Neural progenitor cell (in vitro differentiated cells): ENCODE data around the gene FOXJ3. TPM values are rescaled to one million over a fixed set of nuclear protein-coding genes. Genes with fewer than 3 reads are reported as not detected.

Experiments
- DNase-seq: peaks from one replicate; pipeline ENCODE4 v3.0.0-alpha.2; 2016; ENCODE audit warnings: low spot score
- H2AFZ ChIP-seq: fragments of 200-600 bp; sonication (generic); replicated peaks from 2 replicates; pipeline ENCODE4 v1.6.1; 2016; ENCODE audit warnings: antibody characterized with exemption
- H3F3A ChIP-seq: fragments of 200-600 bp; sonication (generic); 2 replicates; pipeline ENCODE4 v1.6.1; 2016; ENCODE audit warnings: antibody characterized with exemption, low read depth
- H3K27ac ChIP-seq: fragments of 200-600 bp; sonication (generic); 2 replicates; pipeline ENCODE4 v1.5.1; 2016; ENCODE audit warnings: mild to moderate bottlenecking
- H3K27me3 ChIP-seq: fragments of 200-600 bp; sonication (generic); 2 replicates; pipeline ENCODE4 v1.6.1; 2016; ENCODE audit warnings: mild to moderate bottlenecking, moderate library complexity
- H3K36me3 ChIP-seq: fragments of 200-600 bp; sonication (generic); 2 replicates; pipeline ENCODE4 v1.5.1; 2016
- H3K4me1 ChIP-seq: fragments of 200-600 bp; sonication (generic); 2 replicates; pipeline ENCODE4 v1.6.1; 2016; ENCODE audit warnings: mixed run types
- H3K4me2 ChIP-seq: fragments of 200-600 bp; sonication (generic); 2 replicates; pipeline ENCODE4 v1.6.1; 2016
- H3K4me3 ChIP-seq: fragments of 200-600 bp; sonication (generic); 2 replicates; pipeline ENCODE4 v1.5.1; 2016
- H3K79me2 ChIP-seq: fragments of 200-600 bp; sonication (generic); 2 replicates; pipeline ENCODE4 v1.6.1; 2016; ENCODE audit warnings: low read depth
- H3K9ac ChIP-seq: fragments of 200-600 bp; sonication (generic); 2 replicates; pipeline ENCODE4 v1.6.1; 2016
- H3K9me3 ChIP-seq: fragments of 200-600 bp; sonication (generic); 2 replicates; pipeline ENCODE4 v1.5.1; 2016; ENCODE audit warnings: low read depth
- H4K20me1 ChIP-seq: fragments of 200-600 bp; sonication (generic); 2 replicates; pipeline ENCODE4 v1.6.1; 2016; ENCODE audit warnings: low read depth
- H3K27ac Mint-ChIP-seq: 3 replicates; pipeline ENCODE4 v1.8.0; 2021; ENCODE audit warnings: mixed read lengths
- H3K27me3 Mint-ChIP-seq: 2 replicates; pipeline ENCODE4 v1.8.0; 2022; ENCODE audit warnings: low read depth, mild to moderate bottlenecking, inconsistent platforms, moderate library complexity, mixed read lengths; ENCODE audit not compliant: insufficient read depth
- H3K36me3 Mint-ChIP-seq: 3 replicates; pipeline ENCODE4 v1.8.0; 2021; ENCODE audit warnings: mixed read lengths
- H3K4me1 Mint-ChIP-seq: 3 replicates; pipeline ENCODE4 v1.8.0; 2021; ENCODE audit warnings: mixed read lengths
- H3K4me3 Mint-ChIP-seq: 3 replicates; pipeline ENCODE4 v1.8.0; 2021; ENCODE audit warnings: mild to moderate bottlenecking, moderate library complexity, mixed read lengths
- H3K9me3 Mint-ChIP-seq: 3 replicates; pipeline ENCODE4 v1.8.0; 2020; ENCODE audit warnings: mixed read lengths
- CTCF ChIP-seq: fragments of 200-600 bp; sonication (generic); IDR thresholded peaks from 2 replicates; pipeline ENCODE4 v1.5.1; 2017; ENCODE audit warnings: antibody characterized with exemption, mild to moderate bottlenecking
- EZH2 ChIP-seq: fragments of 200-600 bp; sonication (generic); IDR thresholded peaks from 2 replicates; pipeline ENCODE4 v1.6.1; 2017; ENCODE audit warnings: antibody characterized with exemption, mild to moderate bottlenecking, moderate library complexity
- EZH2phosphoT487 ChIP-seq: fragments of 200-600 bp; sonication (generic); IDR thresholded peaks from 2 replicates; pipeline ENCODE4 v1.6.1; 2017; ENCODE audit warnings: antibody characterized with exemption
- total RNA-seq: library from RNA; depleted of rRNA; stranded (reverse); fragments of >200 nt; gene quantifications from 2 replicates; pipeline ENCODE4 v1.2.3, GENCODE V29; 2015; ENCODE audit warnings: low replicate concordance

The FOXJ3 gene
- total RNA-seq, 1 donor from 2014 or later = 58.5 TPM

- Mint-ChIP-seq H3K36me3 (peaks cover 3% of the 10 kb centered on the region), H3K27me3 (no peaks in the 10 kb centered on the region), H3K4me3 (no peak overlapping the region), H3K9me3 (no peaks in the 10 kb centered on the region), H3K4me1 (no peaks in the 10 kb centered on the region), H3K27ac (no peak overlapping the region)
- no peak overlapping the region for H2AFZ ChIP-seq
- no peaks in the 10 kb centered on the region for H3K36me3 ChIP-seq
- H3K27ac ChIP-seq = no peak overlapping the region
- no peak overlapping the region for H3K9ac ChIP-seq
- no peaks in the 10 kb centered on the region for H3K4me1 ChIP-seq
- H3F3A ChIP-seq = peaks cover 4% of the 10 kb centered on the region
- H4K20me1 ChIP-seq = peaks cover 5% of the 10 kb centered on the region
- no peaks in the 10 kb centered on the region for H3K79me2 ChIP-seq
- no peak for DNase-seq
- TF ChIP-seq EZH2phosphoT487 (no peak), CTCF (no peak), EZH2 (no peak)
- no peak overlapping the region for H3K4me2 ChIP-seq
- no peaks in the 10 kb centered on the region for H3K27me3 ChIP-seq
- H3K4me3 ChIP-seq = no peak overlapping the region
- no peaks in the 10 kb centered on the region for H3K9me3 ChIP-seq
These were observed 155.8 kb downstream of the FOXJ3 start for GRCh38 chr1:42179275-42179674.

DNA sequence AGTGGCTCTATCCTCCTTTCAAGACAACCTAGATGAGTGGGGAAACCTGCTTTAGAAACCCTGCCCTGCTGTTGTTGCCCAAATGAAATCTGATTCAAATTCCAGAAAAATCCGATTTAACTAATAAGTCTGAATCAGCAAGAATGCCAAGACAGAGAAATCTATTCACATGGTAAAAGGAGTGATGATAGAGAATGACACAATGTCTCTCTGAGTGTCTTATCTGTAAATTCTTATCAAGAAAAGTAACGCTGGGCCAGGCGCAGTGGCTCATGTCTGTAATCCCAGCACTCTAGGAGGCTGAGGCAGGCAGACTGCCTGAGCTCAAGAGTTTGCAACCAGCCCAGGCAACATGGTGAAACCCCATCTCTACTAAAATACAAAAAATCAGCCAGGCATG is 156.8 kb downstream of the FOXJ3 start:
- Histone ChIP-seq H2AFZ (no peak overlapping the region), H4K20me1 (peaks cover 5% of the 10 kb centered on the region), H3K4me1 (peaks cover 3% of the 10 kb centered on the region), H3K27ac (peak overlapping the region; percentile 26), H3K27me3 (no peaks in the 10 kb centered on the region), H3K4me2 (no peak overlapping the region), H3K9ac (no peak overlapping the region), H3K9me3 (no peaks in the 10 kb centered on the region), H3K36me3 (no peaks in the 10 kb centered on the region), H3K4me3 (no peak overlapping the region), H3F3A (peaks cover 7% of the 10 kb centered on the region), H3K79me2 (no peaks in the 10 kb centered on the region)
- H3K36me3 Mint-ChIP-seq = peaks cover 3% of the 10 kb centered on the region
- H3K9me3 Mint-ChIP-seq = no peaks in the 10 kb centered on the region
- no peaks in the 10 kb centered on the region for H3K4me1 Mint-ChIP-seq
- peaks cover 2% of the 10 kb centered on the region for H3K27me3 Mint-ChIP-seq
- H3K4me3 Mint-ChIP-seq = no peak overlapping the region
- DNase-seq = no peak
- no peak for TF ChIP-seq EZH2
- TF ChIP-seq EZH2phosphoT487 = no peak
- no peak for TF ChIP-seq CTCF
- no peak overlapping the region for H3K27ac Mint-ChIP-seq

- H3K9ac ChIP-seq = no peak overlapping the region
- no peaks in the 10 kb centered on the region for H3K79me2 ChIP-seq
- Mint-ChIP-seq H3K27me3 (peaks cover 2% of the 10 kb centered on the region), H3K27ac (no peak overlapping the region), H3K4me3 (no peak overlapping the region), H3K9me3 (no peaks in the 10 kb centered on the region), H3K36me3 (peaks cover 3% of the 10 kb centered on the region), H3K4me1 (no peaks in the 10 kb centered on the region)
- H2AFZ ChIP-seq = no peak overlapping the region
- peaks cover 3% of the 10 kb centered on the region for H3K4me1 ChIP-seq
- no peak overlapping the region for H3K4me2 ChIP-seq
- H3F3A ChIP-seq = peaks cover 7% of the 10 kb centered on the region
- no peaks in the 10 kb centered on the region for H3K9me3 ChIP-seq
- no peaks in the 10 kb centered on the region for H3K27me3 ChIP-seq
- no peak for DNase-seq
- peak overlapping the region; percentile 26 for H3K27ac ChIP-seq
- H4K20me1 ChIP-seq = peaks cover 5% of the 10 kb centered on the region
- H3K4me3 ChIP-seq = no peak overlapping the region
- TF ChIP-seq EZH2phosphoT487 (no peak), EZH2 (no peak), CTCF (no peak)
- H3K36me3 ChIP-seq = no peaks in the 10 kb centered on the region
These were observed 157.5 kb downstream of the FOXJ3 start for GRCh38 chr1:42177541-42177981.
